ENCODE data around the gene SRPK2.

The SRPK2 gene

DNA sequence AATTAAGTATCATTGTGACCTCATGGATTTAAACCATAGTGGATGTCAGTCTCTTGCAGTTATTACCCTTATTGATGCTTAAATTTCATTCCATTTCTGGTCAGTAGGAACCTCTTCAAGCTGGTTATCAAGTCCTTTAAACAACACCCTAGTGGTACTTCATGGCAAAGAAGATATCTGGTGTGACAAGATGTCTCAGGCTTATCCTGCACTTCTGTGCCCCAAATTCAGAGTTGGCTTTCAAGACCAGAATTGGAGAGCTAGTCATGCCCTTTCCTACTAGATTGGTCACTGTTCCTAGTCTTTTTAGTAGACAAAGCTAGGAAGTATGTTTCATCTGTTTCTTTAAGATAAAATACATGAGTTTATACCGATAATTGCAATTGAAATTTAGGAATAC lies 319.8 kb downstream of the SRPK2 start:
- no peak for DNase-seq

DNA sequence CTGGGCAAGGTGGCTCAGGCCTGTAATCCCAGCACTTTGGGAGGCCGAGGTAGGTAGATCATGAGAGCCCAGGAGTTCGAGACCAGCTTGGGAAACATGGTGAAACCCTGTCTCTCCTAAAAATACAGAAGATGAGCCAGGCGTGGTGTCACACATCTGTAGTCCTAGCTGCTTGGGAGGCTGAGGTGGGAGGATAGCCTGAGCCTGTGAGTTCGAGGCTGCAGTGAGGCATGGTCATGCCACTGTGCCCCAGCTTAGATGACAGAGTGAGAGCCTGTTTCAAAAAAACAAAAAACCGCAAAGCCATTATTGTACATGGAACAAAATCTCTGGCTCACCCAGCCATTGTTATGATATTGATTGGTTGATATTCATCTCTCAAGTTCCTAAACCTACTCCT lies 321.0 kb downstream of the SRPK2 start:
- no peak for DNase-seq
